OCI-LY1 (cell line): ENCODE data around the gene RAET1L.

Experiments
- H2AFZ ChIP-seq: fragments of 200-600 bp; sonication (generic), shearing (Covaris generic); 2 replicates; pipeline ENCODE4 v1.6.0; 2014; ENCODE audit warnings: antibody characterized with exemption, mild to moderate bottlenecking, low read length
- H3F3A ChIP-seq: fragments of 200-600 bp; sonication (generic), shearing (Covaris generic); 2 replicates; pipeline ENCODE4 v1.6.0; 2014; ENCODE audit warnings: mild to moderate bottlenecking, antibody characterized with exemption, low read length, moderate library complexity; ENCODE audit not compliant: insufficient read depth
- H3K27ac ChIP-seq: fragments of 200-600 bp; sonication (generic); 2 replicates; pipeline ENCODE4 v1.5.1; 2014; ENCODE audit warnings: low read length, mixed run types, mild to moderate bottlenecking, low read depth; ENCODE audit not compliant: poor library complexity, severe bottlenecking
- H3K27me3 ChIP-seq: fragments of 200-600 bp; sonication (generic); 2 replicates; pipeline ENCODE4 v1.6.0; 2014; ENCODE audit warnings: antibody characterized with exemption, mild to moderate bottlenecking, low read length, moderate library complexity; ENCODE audit not compliant: insufficient read depth
- H3K36me3 ChIP-seq: fragments of 200-600 bp; sonication (generic); 2 replicates; pipeline ENCODE4 v1.6.1; 2014; ENCODE audit warnings: mild to moderate bottlenecking, antibody characterized with exemption, low read length, moderate library complexity, mixed read lengths; ENCODE audit not compliant: insufficient read depth
- H3K4me1 ChIP-seq: fragments of 200-600 bp; sonication (generic); 2 replicates; pipeline ENCODE4 v1.5.1; 2014; ENCODE audit warnings: mild to moderate bottlenecking, low read length, moderate library complexity; ENCODE audit not compliant: insufficient read depth, severe bottlenecking
- H3K4me2 ChIP-seq: fragments of 200-600 bp; sonication (generic), shearing (Covaris generic); 2 replicates; pipeline ENCODE4 v1.6.1; 2014; ENCODE audit warnings: low read length
- H3K4me3 ChIP-seq: fragments of 200-600 bp; sonication (generic); 2 replicates; pipeline ENCODE4 v1.5.1; 2014; ENCODE audit warnings: low read length, low read depth, mild to moderate bottlenecking, mixed read lengths; ENCODE audit not compliant: poor library complexity, severe bottlenecking
- H3K79me2 ChIP-seq: fragments of 200-600 bp; shearing (Covaris generic); 2 replicates; pipeline ENCODE4 v1.6.1; 2016; ENCODE audit warnings: mixed run types, low read length, mixed read lengths; ENCODE audit not compliant: insufficient read depth
- H3K9ac ChIP-seq: fragments of 200-600 bp; sonication (generic), shearing (Covaris generic); 2 replicates; pipeline ENCODE4 v1.6.1; 2014; ENCODE audit warnings: mild to moderate bottlenecking, low read length, mixed read lengths
- H3K9me2 ChIP-seq: fragments of 200-600 bp; sonication (generic), shearing (Covaris generic); 2 replicates; pipeline ENCODE4 v1.6.1; 2014; ENCODE audit warnings: low read depth, mild to moderate bottlenecking, low read length, mixed read lengths
- H3K9me3 ChIP-seq: fragments of 200-600 bp; shearing (Covaris generic); 2 replicates; pipeline ENCODE4 v1.6.1; 2014; ENCODE audit warnings: low read length, mixed read lengths
- H4K20me1 ChIP-seq: fragments of 200-600 bp; sonication (generic), shearing (Covaris generic); 2 replicates; pipeline ENCODE4 v1.6.0; 2016; ENCODE audit warnings: mild to moderate bottlenecking, low read length; ENCODE audit not compliant: insufficient read depth
- EZH2 ChIP-seq: fragments of 200-600 bp; sonication (generic), shearing (Covaris generic); IDR thresholded peaks from 2 replicates; pipeline ENCODE4 v1.8.0; 2017; ENCODE audit warnings: borderline replicate concordance, mixed run types, mild to moderate bottlenecking, antibody characterized with exemption, low read length, moderate library complexity, mixed read lengths
- TF ChIP-seq, protein P1 (sequence below): fragments of 200-600 bp; sonication (generic), shearing (Covaris generic); IDR thresholded peaks from 2 replicates; pipeline ENCODE4 v1.5.1; 2017; ENCODE audit warnings: mild to moderate bottlenecking, antibody characterized with exemption, low read length, moderate library complexity, mixed read lengths

The RAET1L gene

GRCh38 chr6:150028799-150029198 lies 3.5 kb upstream of the RAET1L start:
- Histone ChIP-seq H3K27me3 (peaks cover 5% of the 10 kb centered on the region; the same call in 1 of the 2 replicates), H3K4me2 (no peak overlapping the region), H4K20me1 (no peaks in the 10 kb centered on the region), H3K9me2 (no peaks in the 10 kb centered on the region), H3K9me3 (no peaks in the 10 kb centered on the region), H3K4me1 (peaks cover 9% of the 10 kb centered on the region), H3K27ac (no peak overlapping the region), H3K9ac (no peak overlapping the region), H3K79me2 (no peaks in the 10 kb centered on the region), H3K36me3 (no peaks in the 10 kb centered on the region), H3K4me3 (no peak overlapping the region), H3F3A (no peaks in the 10 kb centered on the region), H2AFZ (no peak overlapping the region)
- TF ChIP-seq, protein P1, sequence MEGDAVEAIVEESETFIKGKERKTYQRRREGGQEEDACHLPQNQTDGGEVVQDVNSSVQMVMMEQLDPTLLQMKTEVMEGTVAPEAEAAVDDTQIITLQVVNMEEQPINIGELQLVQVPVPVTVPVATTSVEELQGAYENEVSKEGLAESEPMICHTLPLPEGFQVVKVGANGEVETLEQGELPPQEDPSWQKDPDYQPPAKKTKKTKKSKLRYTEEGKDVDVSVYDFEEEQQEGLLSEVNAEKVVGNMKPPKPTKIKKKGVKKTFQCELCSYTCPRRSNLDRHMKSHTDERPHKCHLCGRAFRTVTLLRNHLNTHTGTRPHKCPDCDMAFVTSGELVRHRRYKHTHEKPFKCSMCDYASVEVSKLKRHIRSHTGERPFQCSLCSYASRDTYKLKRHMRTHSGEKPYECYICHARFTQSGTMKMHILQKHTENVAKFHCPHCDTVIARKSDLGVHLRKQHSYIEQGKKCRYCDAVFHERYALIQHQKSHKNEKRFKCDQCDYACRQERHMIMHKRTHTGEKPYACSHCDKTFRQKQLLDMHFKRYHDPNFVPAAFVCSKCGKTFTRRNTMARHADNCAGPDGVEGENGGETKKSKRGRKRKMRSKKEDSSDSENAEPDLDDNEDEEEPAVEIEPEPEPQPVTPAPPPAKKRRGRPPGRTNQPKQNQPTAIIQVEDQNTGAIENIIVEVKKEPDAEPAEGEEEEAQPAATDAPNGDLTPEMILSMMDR = no peak
- TF ChIP-seq EZH2 = no peak

GRCh38 chr6:150027806-150028565 lies 2.7 kb upstream of the RAET1L start:
- H3K9me2 ChIP-seq = no peaks in the 10 kb centered on the region
- H3K36me3 ChIP-seq = no peaks in the 10 kb centered on the region
- no peaks in the 10 kb centered on the region for H4K20me1 ChIP-seq
- no peaks in the 10 kb centered on the region for H3F3A ChIP-seq
- H3K4me1 ChIP-seq = peaks cover 9% of the 10 kb centered on the region
- H3K27me3 ChIP-seq = peaks cover 5% of the 10 kb centered on the region; the same call in 1 of the 2 replicates
- H3K9me3 ChIP-seq = no peaks in the 10 kb centered on the region
- TF ChIP-seq EZH2 = no peak
- TF ChIP-seq, protein P1 = no peak
- no peak overlapping the region for H3K4me3 ChIP-seq
- no peak overlapping the region for H3K9ac ChIP-seq
- no peak overlapping the region for H2AFZ ChIP-seq
- no peaks in the 10 kb centered on the region for H3K79me2 ChIP-seq
- no peak overlapping the region for H3K4me2 ChIP-seq
- no peak overlapping the region for H3K27ac ChIP-seq

DNA sequence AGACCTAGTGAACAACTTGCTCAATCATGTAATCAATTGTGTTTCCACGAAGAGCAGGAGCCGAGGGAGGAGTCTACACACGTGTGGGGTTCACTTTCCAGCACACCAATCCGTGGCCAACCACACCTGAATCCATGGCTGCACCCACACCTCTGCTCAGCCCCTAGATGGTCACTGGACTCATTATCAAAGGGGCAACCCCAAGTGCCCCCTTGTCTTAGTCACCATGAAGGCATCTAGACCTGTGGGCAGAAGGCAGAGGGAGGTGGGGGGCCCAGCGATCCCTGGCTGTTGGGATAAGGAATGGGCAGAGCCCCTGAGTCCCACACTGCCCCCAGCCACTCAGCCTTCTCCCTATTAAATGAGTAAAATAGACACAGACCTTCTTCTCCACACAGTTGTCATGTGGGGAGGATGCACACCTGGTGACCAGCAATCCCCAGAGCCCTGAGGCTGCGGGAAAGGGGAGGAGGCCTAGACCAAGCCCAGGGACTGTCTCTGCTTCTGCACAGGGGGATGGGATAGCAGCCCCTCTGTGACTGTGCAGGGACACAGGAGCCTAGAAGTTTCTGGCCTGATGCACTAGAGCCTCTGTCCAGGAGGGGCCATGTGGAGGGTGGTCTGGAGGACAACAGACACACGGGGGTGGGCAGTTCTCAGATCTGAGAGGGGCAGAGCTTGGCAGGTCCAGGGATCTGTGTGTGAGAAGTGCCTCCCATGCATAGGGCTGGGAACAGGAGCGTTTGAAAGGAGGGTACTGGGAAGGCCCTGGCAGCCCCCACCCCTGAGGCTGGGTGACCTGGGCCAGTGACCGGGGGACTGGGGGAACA lies 1.9 kb upstream of the RAET1L start:
- H3K9ac ChIP-seq = no peak overlapping the region
- TF ChIP-seq EZH2 = no peak
- TF ChIP-seq, protein P1 = no peak
- no peaks in the 10 kb centered on the region for H4K20me1 ChIP-seq
- peaks cover 5% of the 10 kb centered on the region; the same call in 1 of the 2 replicates for H3K27me3 ChIP-seq
- no peak overlapping the region for H2AFZ ChIP-seq
- no peaks in the 10 kb centered on the region for H3K9me2 ChIP-seq
- no peak overlapping the region for H3K4me3 ChIP-seq
- no peaks in the 10 kb centered on the region for H3F3A ChIP-seq
- H3K4me2 ChIP-seq = no peak overlapping the region
- H3K27ac ChIP-seq = no peak overlapping the region
- H3K79me2 ChIP-seq = no peaks in the 10 kb centered on the region
- no peaks in the 10 kb centered on the region for H3K36me3 ChIP-seq
- H3K4me1 ChIP-seq = peaks cover 9% of the 10 kb centered on the region
- no peaks in the 10 kb centered on the region for H3K9me3 ChIP-seq
